HG02973 (cell line): ENCODE measurements around the gene CPED1.
"Not testable (repeated sequence)": the region's sequence is repeated elsewhere in the genome, so short reads cannot be mapped to it uniquely, and the experiment has no call there.

Experiments used
- ATAC-seq: cut with Tn5 transposase; IDR thresholded peaks from one replicate; pipeline ENCODE4 v1.9.1; 2021; ENCODE audit warnings: moderate library complexity; ENCODE audit not compliant: unreplicated experiment

The CPED1 gene

GRCh38 chr7:121301446-121302213, 313.1 kb downstream of the CPED1 start:
- ATAC-seq = no peak

- peak; percentile 98 for ATAC-seq
These were observed 313.8 kb downstream of the CPED1 start for GRCh38 chr7:121302214-121302745.

- ATAC-seq = no peak
These were observed 315.1 kb downstream of the CPED1 start for GRCh38 chr7:121303422-121304101.

GRCh38 chr7:121304102-121304658, 315.7 kb downstream of the CPED1 start:
- ATAC-seq = no peak

- no peak for ATAC-seq
These were observed 316.6 kb downstream of the CPED1 start for GRCh38 chr7:121305109-121305508.

GRCh38 chr7:121306565-121306964, 318.1 kb downstream of the CPED1 start:
- ATAC-seq = no peak

- no peak for ATAC-seq
These were observed 318.6 kb downstream of the CPED1 start for GRCh38 chr7:121307021-121307574.

GRCh38 chr7:121313220-121313792, 324.8 kb downstream of the CPED1 start:
- ATAC-seq = no peak

GRCh38 chr7:121313793-121314676, 325.5 kb downstream of the CPED1 start:
- peak; percentile 93 for ATAC-seq

- ATAC-seq = not testable (repeated sequence)
These were observed 326.7 kb downstream of the CPED1 start for GRCh38 chr7:121315170-121315569.

- ATAC-seq = no peak
These were observed 333.9 kb downstream of the CPED1 start for GRCh38 chr7:121322460-121322859.

- no peak for ATAC-seq
These were observed 335.2 kb downstream of the CPED1 start for GRCh38 chr7:121323515-121324302.

GRCh38 chr7:121327671-121328070, 339.2 kb downstream of the CPED1 start:
- no peak for ATAC-seq

- ATAC-seq = no peak
These were observed 340.1 kb downstream of the CPED1 start, which contains the start of gene WNT16 for GRCh38 chr7:121328508-121329190. Gene WNT16 (plus strand): TSS chr7:121329000. CDS start chr7:121329293, 293 bp downstream.

GRCh38 chr7:121329191-121330052, 340.9 kb downstream of the CPED1 start:
- peak; percentile 65 for ATAC-seq

GRCh38 chr7:121330053-121330833, 341.7 kb downstream of the CPED1 start:
- peak; percentile 21 for ATAC-seq

- ATAC-seq = no peak
These were observed 342.5 kb downstream of the CPED1 start for GRCh38 chr7:121331048-121331447.
